H1 (cell line): ENCODE data around the gene CDC45.

Experiments
- ASH2L ChIP-seq: fragments of 200-600, 300-600 bp; sonication (generic); IDR thresholded peaks from one replicate; pipeline ENCODE4 v1.7.1; 2017; ENCODE audit warnings: low read length
- CTCF ChIP-seq, 3 experiments: IDR thresholded peaks; 1 replicate in 2 of 3; 2 replicates in 1 of 3; pipeline versions ENCODE4 v1.5.1 to v1.6.1; 2011; ENCODE audit warnings: low read length in 3 of 3, mild to moderate bottlenecking in 3 of 3, inconsistent platforms in 2 of 3, low read depth in 1 of 3, moderate library complexity in 1 of 3; ENCODE audit not compliant: insufficient read depth in 1 of 3; ENCODE audit errors: control extremely low read depth in 1 of 3
- EZH2 ChIP-seq: fragments of 200-600 bp; sonication (generic); IDR thresholded peaks from 2 replicates; pipeline ENCODE4 v1.7.1; 2012; ENCODE audit warnings: low read depth, mild to moderate bottlenecking, moderate library complexity, low read length, inconsistent platforms; ENCODE audit not compliant: severe bottlenecking
- NANOG ChIP-seq: IDR thresholded peaks from 2 replicates; pipeline ENCODE4 v1.6.1; 2011; ENCODE audit warnings: low read length, low read depth, mild to moderate bottlenecking, inconsistent platforms; ENCODE audit not compliant: insufficient read depth, poor library complexity, severe bottlenecking
- POLR2A ChIP-seq, 2 experiments: IDR thresholded peaks; 1 replicate in 1 of 2; 2 replicates in 1 of 2; pipeline ENCODE4 v1.6.1; 2011; ENCODE audit warnings: low read depth in 2 of 2, low read length in 2 of 2, mild to moderate bottlenecking in 2 of 2; ENCODE audit errors: control extremely low read depth in 1 of 2
- POLR2AphosphoS5 ChIP-seq: IDR thresholded peaks from 2 replicates; pipeline ENCODE4 v1.6.1; 2011; ENCODE audit warnings: low read depth, low read length
- SIRT6 ChIP-seq: IDR thresholded peaks from one replicate; pipeline ENCODE4 v1.7.1; 2012; ENCODE audit warnings: low read length, inconsistent platforms
- SRF ChIP-seq: IDR thresholded peaks from 2 replicates; pipeline ENCODE4 v1.6.1; 2011; ENCODE audit warnings: mild to moderate bottlenecking, low read depth, low read length, moderate library complexity

DNA sequence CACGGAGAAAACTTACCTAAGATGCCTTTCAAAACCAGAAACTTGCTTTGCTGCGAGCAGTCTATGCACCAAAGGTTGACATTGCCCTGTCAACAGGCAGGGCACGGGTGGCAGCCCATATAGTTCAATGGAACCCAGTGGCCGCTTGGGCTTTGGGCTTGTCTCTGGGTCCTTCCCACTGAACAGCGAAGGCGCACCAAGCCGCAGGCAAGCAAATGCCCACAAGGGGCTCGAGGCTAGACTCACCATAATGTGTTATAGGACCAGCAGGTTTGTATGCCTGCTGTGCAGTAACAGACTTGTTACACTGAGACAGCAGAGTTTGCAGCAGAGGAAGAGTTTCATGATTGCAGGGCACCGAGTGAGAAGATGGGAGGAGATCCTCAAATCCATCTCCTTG is 24.1 kb downstream of the CDC45 start:
- TF ChIP-seq EZH2 (no peak), SIRT6 (no peak), CTCF (IDR thresholded peaks at IDR 0.05; ENCODE audit: control extremely low read depth in 1 of 3, insufficient read depth in 1 of 3, low read depth in 1 of 3, low read length in 3 of 3) (peak; percentile 31 to 52 (median 49); a peak in 3 of 4 replicates), POLR2AphosphoS5 (no peak), ASH2L (no peak), SRF (no peak), NANOG (no peak), POLR2A (IDR thresholded peaks at IDR 0.05; ENCODE audit: control extremely low read depth in 1 of 2, low read depth in 2 of 2, low read length in 2 of 2) (no peak)
